ENCODE results near the gene MB21D2. TPM values are rescaled to one million over a fixed set of nuclear protein-coding genes. Genes with fewer than 3 reads are reported as not detected.

MB21D2 gene
- total RNA-seq, 1 experiment from 2014 or later, result 19.7 TPM

- Mint-ChIP-seq H3K4me1 (peaks cover 66% of the 10 kb centered on the region), H3K9me3 (no peaks in the 10 kb centered on the region), H3K27me3 (ENCODE audit: low read depth) (peaks cover 2% of the 10 kb centered on the region; the same call in 1 of the 2 replicates), H3K4me3 (peak overlapping the region; percentile 100), H3K36me3 (no peaks in the 10 kb centered on the region), H3K27ac (peak overlapping the region; percentile 100)
- ATAC-seq (peak; percentile 56), DNase-seq (ENCODE audit: low spot score) (peak; percentile 55)
- ChIA-PET POLR2A (interaction anchor here (0.8 to 2.3 kb wide), 7 partner anchors 15 to 37 kb away, joined by 3 to 9 read pairs (median 4); no protein-coding TSS in a partner anchor), CTCF (interaction anchor here (0.8 to 4.4 kb wide), 5 partner anchors 27 to 103 kb away, joined by 3 to 30 read pairs (median 3); no protein-coding TSS in a partner anchor)
- TF ChIP-seq MLX (CRISPR knock-in tag; IDR thresholded peaks at IDR 0.05) (0 out of 2 replicates have a peak, but pooled peaks have one; percentile 51), IRF2 (CRISPR knock-in tag; IDR thresholded peaks at IDR 0.05; ENCODE audit: borderline replicate concordance, low read depth) (no peak), USF2 (CRISPR knock-in tag; IDR thresholded peaks at IDR 0.05) (no peak), HMGXB4 (CRISPR knock-in tag; IDR thresholded peaks at IDR 0.05) (0 out of 2 replicates have a peak, but pooled peaks have one; percentile 40), TEAD1 (CRISPR knock-in tag; IDR thresholded peaks at IDR 0.05) (peak; percentile 72; the same call in 1 of the 2 replicates), ZNF219 (CRISPR knock-in tag; IDR thresholded peaks at IDR 0.05; ENCODE audit: borderline replicate concordance) (0 out of 2 replicates have a peak, but pooled peaks have one; percentile 15)
Observed at GRCh38 chr3:192916371-192917027, 1.2 kb downstream of the MB21D2 start.

GRCh38 chr3:192915722-192916121 is 1.9 kb downstream of the MB21D2 start:
- H3K9me3 Mint-ChIP-seq, result no peaks in the 10 kb centered on the region
- H3K36me3 Mint-ChIP-seq, result no peaks in the 10 kb centered on the region
- DNase-seq (ENCODE audit: low spot score), result no peak
- peak overlapping the region; percentile 86; the same call in 1 of the 2 replicates for H3K27ac Mint-ChIP-seq
- ChIA-PET POLR2A (interaction anchor here (0.5 to 1.2 kb wide), 2 partner anchors 103 to 1763 kb away, joined by 3 to 4 read pairs; no protein-coding TSS in a partner anchor), CTCF (interaction anchor here (0.8 to 4.4 kb wide), 17 partner anchors 8 to 214 kb away, joined by 3 to 30 read pairs (median 4); no protein-coding TSS in a partner anchor)
- H3K4me1 Mint-ChIP-seq, result peaks cover 63% of the 10 kb centered on the region
- H3K27me3 Mint-ChIP-seq (ENCODE audit: low read depth), result peaks cover 2% of the 10 kb centered on the region; the same call in 1 of the 2 replicates
- TF ChIP-seq SOX15 (CRISPR knock-in tag; IDR thresholded peaks at IDR 0.05), result no peak
- no peak for TF ChIP-seq ZNF138 (CRISPR knock-in tag; conservative IDR thresholded peaks at IDR 0.05)
- TF ChIP-seq GABPB1 (CRISPR knock-in tag; IDR thresholded peaks at IDR 0.05), result no peak
- no peak for TF ChIP-seq ELF4 (CRISPR knock-in tag; IDR thresholded peaks at IDR 0.05; ENCODE audit: low read depth)
- no peak for TF ChIP-seq ZNF423 (CRISPR knock-in tag; IDR thresholded peaks at IDR 0.05)
- TF ChIP-seq E2F1 (CRISPR knock-in tag; IDR thresholded peaks at IDR 0.05), result no peak
- no peak for TF ChIP-seq CREM (CRISPR knock-in tag; IDR thresholded peaks at IDR 0.05)
- no peak for TF ChIP-seq GTF2I (CRISPR knock-in tag; conservative IDR thresholded peaks at IDR 0.05)
- no peak for TF ChIP-seq PRRX2 (CRISPR knock-in tag; IDR thresholded peaks at IDR 0.05)
- TF ChIP-seq FOXJ3 (CRISPR knock-in tag; IDR thresholded peaks at IDR 0.05; ENCODE audit: borderline replicate concordance), result no peak
- no peak for TF ChIP-seq ZNF512 (CRISPR knock-in tag; IDR thresholded peaks at IDR 0.05; ENCODE audit: borderline replicate concordance)
- no peak for TF ChIP-seq MXD4 (CRISPR knock-in tag; IDR thresholded peaks at IDR 0.05; ENCODE audit: borderline replicate concordance)
- peak overlapping the region; percentile 100 for H3K4me3 Mint-ChIP-seq
- ATAC-seq, result no peak

Measured in WTC11 (cell line).